ENCODE data around the gene UCK2. TPM values are rescaled to one million over a fixed set of nuclear protein-coding genes. Genes with fewer than 3 reads are reported as not detected.

UCK2 gene
- polyA plus RNA-seq, 12 donors = 13.2 to 34.6 (median 17.4) TPM; not detected in 1

DNA sequence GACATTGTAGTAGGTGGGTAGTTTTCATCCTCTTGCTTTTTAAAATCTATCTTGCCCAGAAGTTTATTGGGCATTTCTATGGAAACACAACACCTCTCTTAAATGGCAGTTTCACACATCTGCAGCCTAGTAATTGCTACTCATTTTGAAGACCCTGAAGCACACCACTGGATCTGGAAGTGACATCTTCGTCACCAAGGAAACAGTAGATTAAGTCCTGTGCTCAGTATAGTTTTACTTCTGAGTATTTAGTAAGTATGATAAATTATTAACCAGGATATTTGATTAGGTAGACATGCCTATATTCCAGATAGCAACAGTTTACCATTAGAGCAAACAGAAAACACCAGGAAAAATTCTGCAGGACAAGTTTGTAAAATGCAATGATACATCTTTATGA, 48.7 kb downstream of the UCK2 start:
- no peak for DNase-seq

DNA sequence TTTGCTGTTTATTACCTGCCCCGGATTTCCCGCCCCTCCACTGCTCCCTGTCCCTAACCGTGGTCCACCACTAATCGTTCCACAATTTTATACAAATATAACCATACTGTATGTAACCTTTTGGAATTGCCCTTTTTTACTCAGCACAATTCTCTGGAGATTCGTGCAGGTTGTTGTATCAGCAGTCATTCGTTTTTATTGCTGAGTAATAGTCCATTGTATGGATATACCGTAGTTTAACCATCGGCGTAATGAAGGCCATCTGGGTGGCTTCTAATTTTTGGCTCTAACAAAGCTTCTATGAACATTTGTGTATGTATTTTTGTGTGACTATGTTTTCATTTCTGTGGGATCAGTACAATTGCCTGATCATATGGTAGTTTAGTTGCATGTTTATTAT, 50.0 kb downstream of the UCK2 start:
- no peak for DNase-seq

DNA sequence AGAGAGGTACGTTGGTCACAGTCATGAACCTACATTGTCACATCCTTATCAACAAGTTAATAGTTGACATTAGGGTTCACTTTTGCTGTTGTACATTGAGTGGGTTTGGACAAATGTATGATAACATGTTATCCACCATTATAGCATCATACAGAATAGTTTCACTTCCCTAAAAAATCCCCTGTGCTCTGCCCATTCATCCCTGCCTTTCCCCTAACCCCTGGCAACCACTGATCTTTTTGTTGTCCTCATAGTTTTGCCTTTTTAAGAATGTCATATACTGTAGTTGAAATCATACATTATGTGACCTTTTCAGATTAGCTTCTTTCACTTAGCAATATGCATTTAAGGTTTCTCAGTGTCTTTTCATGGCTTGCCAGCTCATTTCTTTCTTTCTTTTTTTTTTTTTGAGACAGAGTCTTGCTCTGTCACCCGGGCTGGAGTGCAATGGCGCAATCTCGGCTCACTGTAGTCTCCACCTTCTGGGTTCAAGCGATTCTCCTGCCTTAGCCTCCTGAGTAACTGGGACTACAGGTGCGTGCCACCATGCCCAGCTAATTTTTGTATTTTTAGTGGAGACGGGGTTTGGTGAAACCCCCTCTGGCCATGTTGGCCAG, 50.6 kb downstream of the UCK2 start:
- DNase-seq = no peak

DNA sequence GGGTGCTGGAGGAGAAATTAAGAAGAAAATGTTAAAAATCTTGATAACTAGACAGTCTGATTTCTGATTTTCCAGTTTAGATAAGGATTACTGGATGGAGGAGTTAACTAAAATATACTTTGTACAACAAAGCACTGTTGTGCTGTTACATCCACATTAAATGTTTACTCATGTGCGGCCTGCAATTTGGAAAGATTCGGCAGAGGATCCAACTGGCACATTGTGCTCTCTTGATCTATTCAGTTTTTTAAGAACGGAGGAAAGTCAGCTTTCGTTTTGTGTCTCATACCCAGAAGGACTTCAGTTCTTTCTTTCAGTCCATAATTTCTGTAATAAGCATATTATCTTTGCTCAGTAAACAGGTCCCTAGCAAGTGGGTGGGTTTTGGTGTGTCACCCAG, 52.5 kb downstream of the UCK2 start:
- DNase-seq = no peak

DNA sequence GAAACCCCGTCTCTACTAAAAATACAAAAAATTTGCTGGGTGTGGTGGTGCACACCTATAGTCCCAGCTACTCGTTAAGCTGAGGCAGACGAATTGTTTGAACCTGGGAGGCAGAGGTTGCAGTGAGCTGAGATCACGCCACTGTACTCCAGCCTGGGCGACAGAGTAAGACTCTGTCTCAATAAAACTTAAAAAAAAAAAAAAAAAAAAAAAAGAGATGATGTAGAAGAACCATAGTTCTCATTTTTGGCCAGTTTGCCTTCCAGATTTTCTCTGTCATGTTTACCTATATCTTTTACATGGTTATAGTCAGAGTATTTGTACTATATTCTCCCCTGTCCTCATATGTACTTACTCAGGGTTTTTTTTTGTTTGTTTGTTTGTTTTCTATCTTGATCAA, 53.6 kb downstream of the UCK2 start:
- DNase-seq = no peak

DNA sequence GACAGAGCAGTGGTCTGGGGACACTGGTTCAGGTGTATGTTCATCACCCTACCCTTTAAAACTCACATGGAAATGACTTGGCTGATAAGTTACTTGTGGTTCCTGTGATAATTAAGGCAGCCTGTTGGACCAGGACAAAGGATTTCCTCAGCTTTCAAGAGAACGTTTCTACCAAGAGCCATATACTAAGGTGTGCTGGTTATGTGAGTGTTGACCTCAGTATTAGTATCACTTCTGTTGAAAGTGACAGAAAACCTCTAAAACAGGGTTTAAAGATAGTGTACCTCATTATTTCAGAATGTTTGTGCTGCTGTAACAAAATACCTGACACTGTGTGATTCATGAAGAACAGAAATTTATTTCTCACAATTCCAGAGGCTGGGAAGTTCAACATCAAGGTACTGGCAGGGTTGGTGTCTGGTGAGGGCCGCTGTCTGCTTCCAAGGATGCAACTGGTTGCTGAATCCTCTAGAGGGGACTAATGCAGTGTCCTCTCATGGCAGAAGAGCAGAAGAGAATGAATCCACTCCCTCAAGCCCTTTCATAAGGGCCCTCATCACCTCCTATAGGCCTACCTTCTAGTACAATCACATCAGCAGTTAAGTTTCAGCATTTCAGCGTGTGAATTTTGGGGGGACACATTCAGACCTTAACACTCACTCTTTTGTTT, 54.9 kb downstream of the UCK2 start:
- DNase-seq = no peak

DNA sequence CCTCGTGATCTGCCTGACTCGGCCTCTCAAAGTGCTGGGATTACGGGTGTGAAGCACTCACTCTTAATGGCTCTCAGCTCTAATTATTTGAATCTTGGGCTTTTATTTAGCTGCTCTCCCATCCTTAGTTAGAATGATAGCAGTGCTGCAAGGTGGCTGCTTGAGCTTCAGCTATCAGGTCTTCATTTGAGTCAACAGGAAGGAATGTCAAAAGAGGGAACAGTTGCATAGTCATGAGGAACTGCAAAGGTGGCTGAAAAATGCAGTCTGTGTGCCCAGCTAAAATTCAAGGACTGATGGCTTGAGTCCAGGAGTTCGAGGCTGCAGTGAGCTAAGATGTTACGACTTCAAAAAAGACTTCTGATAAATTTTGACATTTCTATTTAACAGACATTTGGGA, 55.6 kb downstream of the UCK2 start:
- no peak for DNase-seq

GRCh38 chr1:165884009-165884689, 56.7 kb downstream of the UCK2 start:
- DNase-seq = no peak

GRCh38 chr1:165884690-165885304, 57.4 kb downstream of the UCK2 start:
- DNase-seq = no peak

GRCh38 chr1:165885305-165885694, 57.9 kb downstream of the UCK2 start:
- no peak for DNase-seq

GRCh38 chr1:165886193-165886592, 58.8 kb downstream of the UCK2 start:
- DNase-seq = no peak

- DNase-seq = no peak
Observed at GRCh38 chr1:165886983-165887382, 59.6 kb downstream of the UCK2 start.

- no peak for DNase-seq
Observed at GRCh38 chr1:165887877-165888551, 60.6 kb downstream of the UCK2 start.

- no peak for DNase-seq
Observed at GRCh38 chr1:165888552-165888920, 61.1 kb downstream of the UCK2 start.

- DNase-seq = no peak
Observed at GRCh38 chr1:165890684-165891083, 63.3 kb downstream of the UCK2 start.

- DNase-seq = no peak
Observed at GRCh38 chr1:165891111-165891860, 63.9 kb downstream of the UCK2 start.

GRCh38 chr1:165892935-165893334, 65.5 kb downstream of the UCK2 start:
- DNase-seq = no peak

DNA sequence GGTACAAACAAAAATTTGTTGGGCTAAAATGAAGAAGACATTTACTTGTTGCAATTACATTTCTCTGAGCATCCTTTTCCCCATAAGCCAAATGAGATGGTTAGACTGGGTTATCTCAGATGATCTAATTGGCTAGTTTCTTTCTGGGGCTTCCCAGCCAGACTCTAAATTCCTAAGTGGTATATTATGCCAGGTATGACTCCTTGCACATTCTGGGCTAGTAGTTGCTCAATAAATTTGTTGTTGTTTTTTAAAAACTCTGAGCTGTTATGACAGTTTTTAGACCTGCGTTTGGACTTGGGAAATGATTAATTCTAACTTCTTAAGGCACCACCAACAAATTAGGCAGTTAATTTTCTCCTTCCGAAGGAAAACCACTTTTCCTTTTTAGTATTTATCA, 66.1 kb downstream of the UCK2 start:
- DNase-seq = no peak

GRCh38 chr1:165894591-165894990, 67.2 kb downstream of the UCK2 start:
- DNase-seq = no peak

GRCh38 chr1:165895451-165895871, 68.0 kb downstream of the UCK2 start:
- DNase-seq = no peak

DNA sequence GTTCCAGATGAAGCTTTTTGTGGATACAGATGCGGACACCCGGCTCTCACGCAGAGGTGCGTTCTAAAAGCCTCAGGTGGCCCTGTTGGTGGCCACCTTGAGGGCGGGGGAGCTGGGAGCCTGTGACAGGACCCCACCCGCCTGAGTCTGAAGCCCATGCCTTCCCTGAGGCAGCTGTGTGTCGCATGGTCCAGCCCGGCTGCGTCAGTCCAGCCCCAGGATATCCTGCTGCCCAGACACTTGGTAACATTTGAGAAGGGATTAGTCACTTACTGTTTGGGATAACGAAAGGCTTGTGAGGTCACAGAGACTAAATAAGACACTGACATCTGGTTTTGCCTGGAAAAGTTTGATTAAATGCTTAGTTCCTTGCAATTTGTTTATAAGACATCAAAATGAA, 68.9 kb downstream of the UCK2 start:
- DNase-seq = no peak

Data from muscle of arm (tissue), 12 donors.